ENCODE measurements around the gene ARHGAP24.

Gene ARHGAP24

DNA sequence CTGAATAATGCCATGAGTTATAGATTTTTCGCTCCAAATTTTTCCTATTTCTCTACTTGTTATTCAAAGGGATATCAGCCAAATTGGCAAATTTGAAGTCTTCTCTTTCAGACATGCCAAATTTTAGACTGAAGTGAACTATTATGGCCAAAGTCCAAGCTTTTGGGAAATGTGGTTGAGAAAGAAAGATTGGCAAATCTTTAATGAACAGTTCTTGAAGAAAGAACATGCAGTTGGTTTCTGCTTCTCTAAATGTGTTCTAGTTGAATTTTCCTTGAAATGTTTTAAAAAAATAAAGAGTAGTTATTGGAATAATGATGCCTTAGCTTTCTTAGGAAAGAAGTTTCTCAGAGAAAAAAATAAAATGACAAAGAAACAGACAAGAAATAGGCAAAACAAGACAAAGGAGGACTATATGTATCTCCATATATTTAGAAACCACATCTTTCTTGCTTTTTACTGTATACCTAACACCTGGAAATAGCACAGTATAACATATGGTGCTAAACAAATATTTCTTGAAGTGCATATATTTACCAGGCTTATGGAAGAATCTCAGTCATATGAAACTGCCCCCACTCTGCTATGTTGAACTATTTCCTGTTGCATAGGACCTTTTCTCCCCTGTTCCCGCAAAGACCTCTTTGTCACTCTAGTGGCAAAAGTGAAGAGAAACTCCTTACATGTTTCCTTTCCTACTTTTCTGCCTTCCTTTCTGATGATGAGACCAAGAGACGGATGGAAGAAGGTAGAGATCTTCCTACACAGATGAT is 250.0 kb downstream of the ARHGAP24 start:
- TF ChIP-seq, protein P1, sequence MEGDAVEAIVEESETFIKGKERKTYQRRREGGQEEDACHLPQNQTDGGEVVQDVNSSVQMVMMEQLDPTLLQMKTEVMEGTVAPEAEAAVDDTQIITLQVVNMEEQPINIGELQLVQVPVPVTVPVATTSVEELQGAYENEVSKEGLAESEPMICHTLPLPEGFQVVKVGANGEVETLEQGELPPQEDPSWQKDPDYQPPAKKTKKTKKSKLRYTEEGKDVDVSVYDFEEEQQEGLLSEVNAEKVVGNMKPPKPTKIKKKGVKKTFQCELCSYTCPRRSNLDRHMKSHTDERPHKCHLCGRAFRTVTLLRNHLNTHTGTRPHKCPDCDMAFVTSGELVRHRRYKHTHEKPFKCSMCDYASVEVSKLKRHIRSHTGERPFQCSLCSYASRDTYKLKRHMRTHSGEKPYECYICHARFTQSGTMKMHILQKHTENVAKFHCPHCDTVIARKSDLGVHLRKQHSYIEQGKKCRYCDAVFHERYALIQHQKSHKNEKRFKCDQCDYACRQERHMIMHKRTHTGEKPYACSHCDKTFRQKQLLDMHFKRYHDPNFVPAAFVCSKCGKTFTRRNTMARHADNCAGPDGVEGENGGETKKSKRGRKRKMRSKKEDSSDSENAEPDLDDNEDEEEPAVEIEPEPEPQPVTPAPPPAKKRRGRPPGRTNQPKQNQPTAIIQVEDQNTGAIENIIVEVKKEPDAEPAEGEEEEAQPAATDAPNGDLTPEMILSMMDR (IDR thresholded peaks at IDR 0.05; ENCODE audit: low read depth, low read length, missing control alignments), result no peak
- H3K4me3 ChIP-seq (replicated peaks; ENCODE audit: low read depth, low read length), result no peak overlapping the region
- no peak for DNase-seq (ENCODE audit: extremely low read depth, low read depth)

DNA sequence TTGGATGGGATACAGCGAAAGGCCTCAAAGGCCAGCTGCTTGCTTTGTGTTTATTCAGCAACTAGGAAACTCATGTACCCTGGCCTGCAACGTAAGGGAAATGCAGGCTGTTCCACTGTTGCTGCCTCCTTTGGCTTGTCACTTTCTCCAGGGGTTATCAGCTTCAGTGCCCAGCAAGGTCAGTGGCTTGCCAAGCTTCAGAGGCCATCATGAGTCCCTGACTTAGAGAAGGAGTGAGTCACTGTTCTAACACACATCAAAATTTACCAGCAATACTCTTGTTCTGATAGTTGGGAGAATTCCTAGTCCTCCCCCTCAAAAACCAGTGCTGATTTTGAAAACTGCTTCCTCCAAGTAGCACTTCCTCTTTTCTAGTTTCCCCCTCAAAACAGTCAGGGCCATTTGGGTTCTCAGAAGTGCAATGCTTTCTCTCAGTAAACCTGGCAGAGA is 250.8 kb downstream of the ARHGAP24 start:
- H3K4me3 ChIP-seq (replicated peaks; ENCODE audit: low read depth, low read length), result no peak overlapping the region
- DNase-seq (ENCODE audit: extremely low read depth, low read depth), result no peak
- TF ChIP-seq, protein P1 (IDR thresholded peaks at IDR 0.05; ENCODE audit: low read depth, low read length, missing control alignments), result no peak

DNA sequence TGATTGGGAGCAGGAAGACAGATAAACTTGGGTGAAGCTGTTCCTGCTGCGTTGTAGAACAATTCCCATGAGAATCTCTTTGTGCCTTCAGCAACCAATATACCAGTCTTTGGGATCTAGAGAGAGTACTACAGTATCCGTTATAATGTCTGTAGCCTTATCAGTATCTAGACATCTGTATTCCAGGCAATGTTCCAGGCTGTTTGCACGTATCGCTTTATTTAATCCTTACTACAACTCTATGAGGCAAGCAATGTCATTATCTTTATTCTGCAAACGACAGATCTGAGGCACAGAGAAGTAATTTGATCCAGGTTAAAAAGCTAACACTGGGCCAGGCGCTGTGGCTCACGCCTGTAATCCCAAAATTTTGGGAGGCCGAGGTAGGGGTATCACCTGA is 251.6 kb downstream of the ARHGAP24 start:
- TF ChIP-seq, protein P1 (IDR thresholded peaks at IDR 0.05; ENCODE audit: low read depth, low read length, missing control alignments), result no peak

DNA sequence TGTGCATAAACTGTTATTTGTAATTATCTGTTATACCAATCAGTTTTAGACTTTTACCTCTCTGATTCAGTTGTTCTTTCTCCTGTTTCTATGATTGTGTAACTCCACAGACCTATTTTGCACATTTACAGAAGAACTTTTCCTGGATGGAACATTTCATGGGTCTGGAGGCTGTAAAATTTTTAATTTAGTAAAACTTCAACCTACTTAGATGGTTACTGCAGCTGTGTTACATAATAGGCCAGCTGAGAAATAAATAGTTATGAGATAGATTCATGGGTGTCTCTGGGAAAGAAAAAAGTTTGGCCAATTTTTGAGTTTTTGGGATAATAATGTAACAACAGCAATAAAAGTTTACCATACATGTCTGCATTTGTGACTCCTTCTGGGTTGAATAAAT is 253.5 kb downstream of the ARHGAP24 start:
- DNase-seq (ENCODE audit: extremely low read depth, low read depth), result no peak
- TF ChIP-seq, protein P1 (IDR thresholded peaks at IDR 0.05; ENCODE audit: low read depth, low read length, missing control alignments), result no peak
- no peak overlapping the region for H3K4me3 ChIP-seq (replicated peaks; ENCODE audit: low read depth, low read length)

More for the DNA sequence above, 251.6 kb downstream of the ARHGAP24 start:
- no peak overlapping the region for H3K4me3 ChIP-seq (replicated peaks; ENCODE audit: low read depth, low read length)
- no peak for DNase-seq (ENCODE audit: extremely low read depth, low read depth)

DNA sequence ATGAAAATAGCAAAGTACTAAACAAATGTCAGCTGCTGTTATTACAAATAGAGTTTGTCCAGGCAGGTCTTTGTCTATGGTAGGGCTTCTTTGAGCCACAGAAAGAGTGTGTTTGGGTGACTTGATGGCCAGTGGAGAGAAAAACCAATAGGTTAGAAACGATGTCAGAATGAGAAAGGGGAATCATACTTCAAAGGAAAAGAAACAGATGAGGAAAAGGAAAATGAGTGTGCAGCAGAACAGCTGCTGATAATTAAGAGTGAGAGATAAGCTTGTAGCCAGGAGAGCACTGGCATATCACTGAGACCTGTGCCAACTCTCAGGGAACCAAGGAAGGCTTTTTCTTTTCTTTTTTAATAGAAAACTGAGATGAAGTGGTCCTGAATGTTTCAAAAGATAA is 257.2 kb downstream of the ARHGAP24 start:
- no peak overlapping the region for H3K4me3 ChIP-seq (replicated peaks; ENCODE audit: low read depth, low read length)
- TF ChIP-seq, protein P1 (IDR thresholded peaks at IDR 0.05; ENCODE audit: low read depth, low read length, missing control alignments), result no peak
- DNase-seq (ENCODE audit: extremely low read depth, low read depth), result no peak

DNA sequence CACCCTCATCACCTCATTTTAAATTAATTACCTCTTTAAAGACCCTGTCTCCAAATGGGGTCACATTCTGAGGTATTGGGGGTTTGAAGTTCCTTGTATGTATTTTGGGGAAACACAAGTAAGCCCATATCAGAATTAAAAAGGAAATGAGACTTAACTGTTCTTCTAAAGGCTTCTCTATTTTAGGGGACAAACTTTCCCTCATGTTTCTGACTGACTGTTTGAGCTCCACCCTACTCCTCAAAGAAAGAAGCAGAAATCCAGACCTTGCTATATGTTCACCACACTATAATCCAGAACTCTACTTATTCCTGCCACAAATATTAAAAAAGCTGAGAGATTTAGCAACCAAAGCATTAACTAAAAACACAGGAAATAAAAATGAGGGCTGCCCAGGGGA is 258.8 kb downstream of the ARHGAP24 start:
- no peak overlapping the region for H3K4me3 ChIP-seq (replicated peaks; ENCODE audit: low read depth, low read length)
- TF ChIP-seq, protein P1 (IDR thresholded peaks at IDR 0.05; ENCODE audit: low read depth, low read length, missing control alignments), result no peak
- no peak for DNase-seq (ENCODE audit: extremely low read depth, low read depth)

Measured in HFF-Myc (cell line).